ENCODE data around the gene E2F7. TPM values are rescaled to one million over a fixed set of nuclear protein-coding genes. Genes with fewer than 3 reads are reported as not detected.

The E2F7 gene
- total and polyA plus RNA-seq, 2 donors (not counting 3 experiments of a cell fraction or from before 2014, with no cell fraction given), result 4.7 to 19.8 TPM

- no peaks in the 10 kb centered on the region for H3K4me1 ChIP-seq (ENCODE audit: control insufficient read depth, extremely low read depth, insufficient read depth, low read length)
- FAIRE-seq (no peak), DNase-seq (ENCODE audit: low read depth, low spot score) (no peak)
- H3K27ac ChIP-seq (ENCODE audit: insufficient read depth, low read depth, low read length), result no peak overlapping the region
- BruUV-seq (replicated peaks), result no TSS peak
- H3K9ac ChIP-seq (replicated peaks; ENCODE audit: extremely low read depth, insufficient read depth, low read length), result no peak overlapping the region
- no peaks in the 10 kb centered on the region for H3K27me3 ChIP-seq (ENCODE audit: control insufficient read depth in 2 of 2, insufficient read depth in 2 of 2, low read length in 2 of 2)
- intact Hi-C loops (cut with micrococcal nuclease) (loop anchor here (5.0 kb wide), 1 partner anchor 106 kb away; no protein-coding TSS in a partner anchor), dilution Hi-C loops (cut with MboI; ENCODE audit: extremely low pct_ligation_motif_present, low sequenced_read_pairs) (no loop called here)
- no peak overlapping the region for H2AFZ ChIP-seq (ENCODE audit: low read depth, low read length)
- no peak overlapping the region for H3K4me3 ChIP-seq (replicated peaks in 1 of 3; ENCODE audit: insufficient read depth in 1 of 3, low read depth in 1 of 3, low read length in 3 of 3)
- no peaks in the 10 kb centered on the region for H3K9me1 ChIP-seq (replicated peaks; ENCODE audit: control insufficient read depth, extremely low read depth, insufficient read depth, low read length)
- H3K4me2 ChIP-seq (ENCODE audit: insufficient read depth, low read length), result no peak overlapping the region
- TF ChIP-seq MYC (IDR thresholded peaks at IDR 0.05; ENCODE audit: low read depth, low read length) (no peak), MAX (IDR thresholded peaks at IDR 0.05; ENCODE audit: insufficient read depth, insufficient read length) (no peak), JUN (IDR thresholded peaks at IDR 0.05; ENCODE audit: borderline replicate concordance, insufficient read depth, insufficient read length, low read depth) (no peak), EZH2 (IDR thresholded peaks at IDR 0.05; ENCODE audit: borderline replicate concordance, low read depth, low read length, severe bottlenecking) (no peak), POLR2A (IDR thresholded peaks at IDR 0.05; ENCODE audit: low read depth, low read length) (no peak), POLR2AphosphoS5 (IDR thresholded peaks at IDR 0.05; ENCODE audit: insufficient read depth, low read depth, low read length) (no peak), CTCF (IDR thresholded peaks at IDR 0.05; ENCODE audit: extremely low read depth in 1 of 2, insufficient read depth in 1 of 2, low read depth in 1 of 2, low read length in 2 of 2) (no peak), GATA2 (IDR thresholded peaks at IDR 0.05; ENCODE audit: insufficient read depth, insufficient read length, low read depth, low read length) (no peak), FOS (IDR thresholded peaks at IDR 0.05; ENCODE audit: borderline replicate concordance, insufficient read depth, low read length) (no peak)
- H3K36me3 ChIP-seq (ENCODE audit: control insufficient read depth in 2 of 2, extremely low read depth in 1 of 2, insufficient read depth in 2 of 2, low read length in 2 of 2), result peaks cover 0 to 29% of the 10 kb centered on the region in 2 experiments
- H3K79me2 ChIP-seq (ENCODE audit: control insufficient read depth, insufficient read depth, low read length), result no peaks in the 10 kb centered on the region
- H3K9me3 ChIP-seq (replicated peaks; ENCODE audit: control insufficient read depth, insufficient read depth, low read length), result no peaks in the 10 kb centered on the region
- ChIA-PET CTCF (interaction anchor here (0.8 to 1.9 kb wide), 2 partner anchors 16 to 879 kb away, joined by 3 to 6 read pairs; no protein-coding TSS in a partner anchor), POLR2A (no interaction called here)
- no peaks in the 10 kb centered on the region for H4K20me1 ChIP-seq (replicated peaks; ENCODE audit: control insufficient read depth, extremely low read depth, insufficient read depth, low read length)
Observed at GRCh38 chr12:77046468-77046867, 18.9 kb downstream of the E2F7 start.
